Testis (tissue), 2 donors: Measurements from ENCODE around the gene KIF21B.

ENCODE experiments used
- CTCF ChIP-seq, 3 experiments: fragments of 450-650 bp in 2 of 3; fragments of 200-600 bp in 1 of 3; sonication (generic) in 1 of 3; IDR thresholded peaks; one replicate each; pipeline ENCODE4 v1.5.1; 2016 to 2019; ENCODE audit warnings: antibody characterized with exemption in 3 of 3, mild to moderate bottlenecking in 2 of 3, moderate library complexity in 1 of 3
- POLR2A ChIP-seq: fragments of 450-650 bp; IDR thresholded peaks from one replicate; pipeline ENCODE4 v1.6.1; 2017; ENCODE audit warnings: antibody characterized with exemption, mild to moderate bottlenecking, moderate library complexity

- TF ChIP-seq POLR2A: no peak
- TF ChIP-seq CTCF (IDR thresholded peaks at IDR 0.05): no peak
Observed at GRCh38 chr1:201014816-201015200, 8.7 kb downstream of the KIF21B start.
